ENCODE data around the gene SLC22A3.
"Not testable (repeated sequence)": the region's sequence is repeated elsewhere in the genome, so short reads cannot be mapped to it uniquely, and the experiment has no call there.

The SLC22A3 gene, protein sequence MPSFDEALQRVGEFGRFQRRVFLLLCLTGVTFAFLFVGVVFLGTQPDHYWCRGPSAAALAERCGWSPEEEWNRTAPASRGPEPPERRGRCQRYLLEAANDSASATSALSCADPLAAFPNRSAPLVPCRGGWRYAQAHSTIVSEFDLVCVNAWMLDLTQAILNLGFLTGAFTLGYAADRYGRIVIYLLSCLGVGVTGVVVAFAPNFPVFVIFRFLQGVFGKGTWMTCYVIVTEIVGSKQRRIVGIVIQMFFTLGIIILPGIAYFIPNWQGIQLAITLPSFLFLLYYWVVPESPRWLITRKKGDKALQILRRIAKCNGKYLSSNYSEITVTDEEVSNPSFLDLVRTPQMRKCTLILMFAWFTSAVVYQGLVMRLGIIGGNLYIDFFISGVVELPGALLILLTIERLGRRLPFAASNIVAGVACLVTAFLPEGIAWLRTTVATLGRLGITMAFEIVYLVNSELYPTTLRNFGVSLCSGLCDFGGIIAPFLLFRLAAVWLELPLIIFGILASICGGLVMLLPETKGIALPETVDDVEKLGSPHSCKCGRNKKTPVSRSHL

DNA sequence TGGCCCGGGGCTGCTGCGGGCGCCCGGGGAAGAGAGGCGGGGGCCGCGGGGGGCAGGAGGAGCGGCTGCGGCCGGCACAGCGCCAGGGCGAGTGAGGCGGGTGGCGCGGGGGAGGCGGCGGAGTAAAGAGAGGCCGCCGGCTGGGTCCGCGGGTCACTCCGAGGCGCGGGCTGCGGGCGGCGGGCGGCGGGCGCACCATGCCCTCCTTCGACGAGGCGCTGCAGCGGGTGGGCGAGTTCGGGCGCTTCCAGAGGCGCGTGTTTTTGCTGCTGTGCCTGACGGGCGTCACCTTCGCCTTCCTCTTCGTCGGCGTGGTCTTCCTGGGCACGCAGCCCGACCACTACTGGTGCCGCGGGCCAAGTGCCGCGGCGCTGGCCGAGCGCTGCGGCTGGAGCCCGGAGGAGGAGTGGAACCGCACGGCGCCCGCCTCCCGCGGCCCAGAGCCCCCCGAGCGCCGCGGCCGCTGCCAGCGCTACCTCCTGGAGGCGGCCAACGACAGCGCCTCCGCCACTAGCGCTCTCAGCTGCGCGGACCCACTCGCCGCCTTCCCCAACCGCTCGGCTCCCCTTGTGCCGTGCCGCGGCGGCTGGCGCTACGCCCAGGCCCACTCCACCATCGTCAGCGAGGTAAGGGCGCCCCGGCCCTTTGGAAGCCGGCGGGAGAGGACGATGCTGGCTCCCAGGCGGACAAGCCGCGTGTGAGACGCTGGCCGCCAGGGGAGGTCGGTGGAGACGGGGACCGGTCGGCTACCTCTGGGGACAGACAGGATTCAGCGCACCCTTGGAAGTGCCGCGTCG is at the start of gene SLC22A3:
Gene SLC22A3 (plus strand): TSS at position 156 of the 797 bp plus-strand sequence. CDS start 42 bp downstream, at position 198.
- FAIRE-seq, result no peak

DNA sequence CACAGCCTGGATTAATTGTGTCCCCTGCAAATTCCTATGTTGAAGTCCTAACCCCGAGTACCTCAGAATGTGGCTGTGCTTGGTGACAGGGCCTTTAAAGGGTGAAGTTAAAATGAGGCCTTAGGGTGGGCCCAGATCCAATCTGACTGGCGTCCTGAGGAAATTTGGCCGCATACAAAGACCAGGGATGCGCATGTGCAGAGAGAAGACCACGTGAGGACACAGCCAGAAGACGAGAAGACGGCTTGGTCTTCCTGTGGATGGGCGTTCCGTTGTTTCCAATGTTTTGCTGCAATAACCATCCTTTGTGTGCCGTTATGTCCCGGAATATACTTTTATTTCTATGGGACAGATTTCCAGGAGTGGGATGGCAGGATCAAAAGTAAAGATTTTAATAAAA is 48.6 kb upstream of the SLC22A3 start:
- FAIRE-seq, result no peak

GRCh38 chr6:160300076-160300695 is 48.0 kb upstream of the SLC22A3 start:
- no peak for FAIRE-seq

GRCh38 chr6:160301339-160301738 is 46.8 kb upstream of the SLC22A3 start:
- FAIRE-seq, result no peak

- FAIRE-seq, result not testable (repeated sequence)
Observed at GRCh38 chr6:160302431-160303082, 45.6 kb upstream of the SLC22A3 start.

DNA sequence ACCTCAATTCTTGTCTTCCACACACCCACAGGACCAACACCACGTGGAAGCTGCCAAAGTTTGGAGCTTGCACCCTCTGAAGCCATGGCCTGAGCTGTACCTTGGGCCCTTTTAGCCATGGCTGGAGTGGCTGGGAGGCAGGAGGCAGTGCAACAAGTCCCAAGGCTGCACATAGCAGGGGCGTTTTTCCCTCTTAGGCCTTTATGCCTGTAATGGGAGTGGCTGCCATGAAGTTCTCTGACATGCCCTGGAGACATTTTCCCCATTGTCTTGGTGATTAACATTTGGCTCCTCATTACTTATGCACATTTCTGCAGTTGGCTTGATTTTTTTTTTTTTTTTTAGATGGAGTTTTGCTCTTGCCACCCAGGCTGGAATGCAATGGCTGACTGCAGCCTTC is 44.4 kb upstream of the SLC22A3 start:
- no peak for FAIRE-seq

GRCh38 chr6:160305926-160306713 is 42.1 kb upstream of the SLC22A3 start:
- no peak for FAIRE-seq

GRCh38 chr6:160309718-160310117 is 38.5 kb upstream of the SLC22A3 start:
- no peak for FAIRE-seq

DNA sequence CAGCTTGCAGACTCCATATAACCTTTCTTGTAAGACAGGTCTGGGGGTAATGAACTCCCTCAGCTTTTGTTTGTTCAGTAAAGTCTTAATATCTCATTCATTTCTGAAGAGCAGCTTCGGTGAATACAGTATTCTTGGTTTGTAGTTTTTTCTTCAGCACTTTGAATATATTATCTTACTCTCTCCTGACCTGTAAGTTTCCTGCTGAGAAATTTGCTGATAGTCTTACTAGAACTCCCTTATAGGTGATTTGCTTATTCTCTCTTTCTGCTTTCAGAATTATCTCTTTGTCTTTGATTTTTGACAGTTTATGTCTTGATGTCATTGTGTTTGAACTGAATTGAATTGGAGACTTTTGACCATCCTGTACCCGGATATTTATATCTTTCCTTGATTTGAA is 35.3 kb upstream of the SLC22A3 start:
- FAIRE-seq, result no peak

GRCh38 chr6:160315310-160315709 is 32.9 kb upstream of the SLC22A3 start:
- FAIRE-seq, result no peak

GRCh38 chr6:160316261-160316660 is 31.9 kb upstream of the SLC22A3 start:
- FAIRE-seq, result no peak

DNA sequence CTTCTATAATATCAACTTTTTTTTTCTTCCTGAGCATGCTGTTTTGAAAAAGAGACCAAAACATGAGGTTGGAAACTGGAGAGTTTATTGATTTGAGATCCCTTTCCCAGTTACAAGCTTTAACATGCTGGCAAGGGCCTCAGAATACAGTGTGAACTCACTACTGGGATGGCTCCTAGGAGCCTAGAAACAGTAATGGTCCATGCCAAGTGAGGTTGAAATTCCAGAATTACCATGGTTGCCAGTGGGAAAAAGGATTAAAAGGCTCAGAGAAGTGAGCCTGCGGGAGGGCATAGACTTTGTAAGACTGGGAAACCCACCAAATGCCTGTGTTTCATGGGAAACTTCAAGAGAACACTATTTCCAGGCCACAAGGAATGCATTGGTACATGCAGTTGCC is 28.9 kb upstream of the SLC22A3 start:
- FAIRE-seq, result no peak

- no peak for FAIRE-seq
Observed at GRCh38 chr6:160321729-160322505, 26.3 kb upstream of the SLC22A3 start.

- no peak for FAIRE-seq
Observed at GRCh38 chr6:160327981-160328380, 20.2 kb upstream of the SLC22A3 start.

- FAIRE-seq, result no peak
Observed at GRCh38 chr6:160328447-160328846, 19.7 kb upstream of the SLC22A3 start.

- no peak for FAIRE-seq
Observed at GRCh38 chr6:160329188-160329587, 19.0 kb upstream of the SLC22A3 start.

- no peak for FAIRE-seq
Observed at GRCh38 chr6:160330619-160331018, 17.6 kb upstream of the SLC22A3 start.

- FAIRE-seq, result no peak
Observed at GRCh38 chr6:160331204-160331603, 17.0 kb upstream of the SLC22A3 start.

DNA sequence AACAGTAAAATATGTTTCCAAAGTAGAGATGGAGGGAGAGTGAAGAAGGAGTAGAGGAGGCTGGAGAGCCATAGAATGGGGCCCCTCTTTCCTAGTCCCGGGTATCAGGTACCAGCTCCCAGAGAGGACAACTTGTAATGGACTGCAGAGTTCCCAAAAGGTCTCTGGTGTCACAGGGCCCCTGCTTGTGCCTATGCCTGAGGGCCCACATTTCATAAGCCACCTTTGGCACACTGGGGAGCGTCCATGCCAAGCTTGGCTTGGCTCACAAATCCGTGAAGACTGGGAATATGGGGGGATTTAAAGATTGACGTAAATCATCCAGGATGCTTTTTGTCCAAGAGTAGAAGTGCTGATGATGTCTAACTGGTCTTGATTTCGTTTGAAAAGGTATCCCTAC is 16.4 kb upstream of the SLC22A3 start:
- FAIRE-seq, result no peak

DNA sequence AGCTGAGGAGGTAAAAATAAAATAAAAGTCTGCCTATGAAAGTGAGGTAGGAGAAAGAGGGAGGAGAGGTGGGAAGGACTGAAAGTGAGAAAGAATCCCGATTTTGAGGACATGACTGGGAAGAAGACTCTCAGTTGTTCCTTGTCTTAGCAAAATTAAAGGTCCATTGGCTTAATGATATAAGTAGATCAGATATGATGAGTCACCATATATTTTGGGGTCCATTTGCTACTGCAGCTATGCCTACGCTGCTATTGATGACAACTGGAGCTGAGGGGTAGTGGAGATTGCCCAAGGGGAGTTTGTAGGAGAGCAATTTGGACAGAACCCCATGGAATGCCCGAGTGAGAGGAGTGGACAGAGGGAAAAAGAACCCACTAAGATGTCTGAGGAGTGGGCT is 15.1 kb upstream of the SLC22A3 start:
- no peak for FAIRE-seq

- FAIRE-seq, result no peak
Observed at GRCh38 chr6:160333841-160334240, 14.3 kb upstream of the SLC22A3 start.
